OCI-LY3 (cell line): ENCODE measurements around the gene TICAM1.

Experiments used
- CTCF ChIP-seq: fragments of 200-600, 300-600 bp; sonication (generic); IDR thresholded peaks from 2 replicates; pipeline ENCODE4 v1.5.1; 2014; ENCODE audit warnings: antibody characterized with exemption, low read length, low read depth
- EZH2phosphoT487 ChIP-seq: fragments of 200-600 bp; shearing (Covaris generic); IDR thresholded peaks from 2 replicates; pipeline ENCODE4 v1.6.1; 2018; ENCODE audit warnings: antibody characterized with exemption, mixed run types, low read depth

GRCh38 chr19:4871711-4872110 is 40.2 kb upstream of the TICAM1 start:
- TF ChIP-seq CTCF (no peak), EZH2phosphoT487 (no peak)
